HepG2 (cell line): ENCODE measurements around the gene RPS25. TPM values are rescaled to one million over a fixed set of nuclear protein-coding genes. Genes with fewer than 3 reads are reported as not detected.
A peak's percentile ranks its signal among the peaks of the same experiment; 100 is the strongest.

Source experiments
- MAFG ChIP-seq: sonication (generic); formaldehyde crosslinking; IDR thresholded peaks from 2 replicates; pipeline ENCODE4 v1.5.1; 2020; ENCODE audit warnings: mild to moderate bottlenecking, missing genetic modification reagents
- MED1 ChIP-seq: sonication (generic); formaldehyde crosslinking; IDR thresholded peaks from 2 replicates; pipeline ENCODE4 v1.4.0; 2020; ENCODE audit warnings: missing genetic modification reagents
- NPAS2 ChIP-seq: sonication (generic); formaldehyde crosslinking; IDR thresholded peaks from 2 replicates; pipeline ENCODE4 v1.8.0; 2022; ENCODE audit warnings: mild to moderate bottlenecking, missing genetic modification reagents, borderline replicate concordance
- RAD21 ChIP-seq: fragments of 450-650 bp; formaldehyde crosslinking; IDR thresholded peaks from 2 replicates; pipeline ENCODE4 v1.5.0; 2020; ENCODE audit warnings: mild to moderate bottlenecking
- RARG ChIP-seq: sonication (generic); formaldehyde crosslinking; IDR thresholded peaks from 2 replicates; pipeline ENCODE4 v1.4.0; 2020; ENCODE audit warnings: low read depth, mild to moderate bottlenecking, missing genetic modification reagents
- TCF7L2 ChIP-seq: IDR thresholded peaks from 2 replicates; pipeline ENCODE4 v1.6.1; 2011; ENCODE audit warnings: mild to moderate bottlenecking, low read depth, low read length, moderate library complexity
- THAP11 ChIP-seq: IDR thresholded peaks from 2 replicates; pipeline ENCODE4 v1.6.1; 2016; ENCODE audit warnings: missing biosample characterization, missing genetic modification reagents
- ZNF33A ChIP-seq: sonication (generic); formaldehyde crosslinking; IDR thresholded peaks from 2 replicates; pipeline ENCODE4 v1.5.1; 2020; ENCODE audit warnings: missing genetic modification reagents, mild to moderate bottlenecking, moderate library complexity, borderline replicate concordance
- ZNF441 ChIP-seq: sonication (generic); formaldehyde crosslinking; IDR thresholded peaks from 2 replicates; pipeline ENCODE4 v1.7.0; 2021; ENCODE audit warnings: missing genetic modification reagents, borderline replicate concordance
- polyA plus RNA-seq, 8 experiments: library from polyadenylated mRNA; depleted of rRNA in 3 of 8; stranded (reverse) in 7 of 8; unstranded in 1 of 8; fragments of >200 nt; fragmentation: Illumina TruSeq in 4 of 8; extraction: Trizol in 4 of 8; gene quantifications; 2 replicates each; pipeline versions ENCODE4 v1.2.1 to v1.2.3, GENCODE V29; 2011 to 2016; ENCODE audit warnings: low read depth in 4 of 8, missing spikeins in 1 of 8, mixed read lengths in 1 of 8; ENCODE audit not compliant: insufficient read depth in 1 of 8
- total RNA-seq, 5 experiments: library from RNA; depleted of rRNA; stranded (reverse); fragments of >200 nt; fragmentation: Illumina TruSeq; extraction: Trizol; gene quantifications; 2 replicates each; pipeline ENCODE4 v1.2.3, GENCODE V29; 2016; ENCODE audit warnings: low read depth in 1 of 5
- TF ChIP-seq, protein P1 (sequence below): sonication (generic); formaldehyde crosslinking; IDR thresholded peaks from 2 replicates; pipeline ENCODE4 v1.4.0; 2020; ENCODE audit warnings: missing genetic modification reagents
- TF ChIP-seq, protein P2 (sequence below): IDR thresholded peaks from 2 replicates; pipeline ENCODE4 v1.6.1; 2016; ENCODE audit warnings: missing biosample characterization, missing genetic modification reagents, low read depth
- TF ChIP-seq, protein P3 (sequence below): sonication (generic); formaldehyde crosslinking; IDR thresholded peaks from 2 replicates; pipeline ENCODE4 v1.4.0; 2020; ENCODE audit warnings: low read depth, mild to moderate bottlenecking, missing genetic modification reagents
- TF ChIP-seq, protein P4 (sequence below): sonication (generic); formaldehyde crosslinking; IDR thresholded peaks from 2 replicates; pipeline ENCODE4 v1.8.0; 2022; ENCODE audit warnings: mild to moderate bottlenecking, missing genetic modification reagents, moderate library complexity
- TF ChIP-seq, protein P5 (sequence below): sonication (generic); formaldehyde crosslinking; IDR thresholded peaks from 2 replicates; pipeline ENCODE4 v1.4.0; 2020; ENCODE audit warnings: mild to moderate bottlenecking, missing genetic modification reagents
- TF ChIP-seq, protein P6 (sequence below): sonication (generic); formaldehyde crosslinking; IDR thresholded peaks from 2 replicates; pipeline ENCODE4 v1.5.0; 2020; ENCODE audit warnings: mild to moderate bottlenecking, missing genetic modification reagents
- TF ChIP-seq, protein P7 (sequence below): sonication (generic); formaldehyde crosslinking; IDR thresholded peaks from 2 replicates; pipeline ENCODE4 v1.9.0; 2021; ENCODE audit warnings: missing genetic modification reagents, mild to moderate bottlenecking, borderline replicate concordance

Gene RPS25
- total and polyA plus RNA-seq, 2 of the 13 experiments (the other 11 are each of a cell fraction or from before 2014, with no cell fraction given): 839 to 1,415 TPM

DNA sequence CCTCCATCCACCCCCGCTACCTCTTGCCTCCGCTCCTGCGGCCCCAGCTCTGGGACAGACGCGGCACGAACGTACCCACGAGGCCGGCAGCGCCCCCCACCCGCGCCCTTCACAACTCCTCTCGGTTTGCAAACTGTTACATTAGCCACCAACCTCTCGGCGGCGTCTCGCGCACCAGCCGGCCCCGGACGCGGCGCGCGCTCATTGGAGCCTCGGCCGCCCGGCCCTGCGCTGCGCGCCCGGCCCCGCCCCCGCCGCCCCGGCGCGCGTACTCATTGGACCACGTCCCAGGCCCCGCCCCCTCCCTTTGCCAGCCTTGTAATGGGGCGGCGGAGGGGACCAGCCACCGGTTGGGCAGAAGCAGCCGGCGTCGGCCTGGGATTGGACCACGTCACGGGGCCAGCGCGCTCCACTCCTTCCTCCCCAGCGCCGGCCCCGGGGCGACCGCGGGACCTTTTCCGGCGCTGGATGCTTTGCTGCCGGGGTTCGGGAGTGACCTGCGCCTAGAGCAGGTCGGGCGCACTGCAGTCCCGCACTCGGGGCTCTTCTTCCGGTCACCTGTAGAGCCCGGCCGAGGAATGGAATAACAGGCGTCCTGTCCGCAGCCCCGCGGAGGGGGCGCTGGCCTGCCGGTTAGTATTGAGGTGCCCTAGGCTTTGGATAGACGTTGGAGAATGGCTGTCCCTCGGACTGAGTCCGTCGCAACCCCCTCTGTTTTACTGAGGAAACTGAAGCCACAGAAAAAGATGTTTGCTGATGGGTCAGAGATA lies 39.0 kb upstream of the RPS25 start, which contains the start of gene HYOU1 (continued):
- TF ChIP-seq, protein P1, sequence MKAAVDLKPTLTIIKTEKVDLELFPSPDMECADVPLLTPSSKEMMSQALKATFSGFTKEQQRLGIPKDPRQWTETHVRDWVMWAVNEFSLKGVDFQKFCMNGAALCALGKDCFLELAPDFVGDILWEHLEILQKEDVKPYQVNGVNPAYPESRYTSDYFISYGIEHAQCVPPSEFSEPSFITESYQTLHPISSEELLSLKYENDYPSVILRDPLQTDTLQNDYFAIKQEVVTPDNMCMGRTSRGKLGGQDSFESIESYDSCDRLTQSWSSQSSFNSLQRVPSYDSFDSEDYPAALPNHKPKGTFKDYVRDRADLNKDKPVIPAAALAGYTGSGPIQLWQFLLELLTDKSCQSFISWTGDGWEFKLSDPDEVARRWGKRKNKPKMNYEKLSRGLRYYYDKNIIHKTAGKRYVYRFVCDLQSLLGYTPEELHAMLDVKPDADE (CRISPR knock-in tag): no peak
- TF ChIP-seq MED1 (CRISPR knock-in tag) (peak; percentile 43; the same call in 1 of the 2 replicates), THAP11 (CRISPR knock-in tag) (peak; percentile 74), TCF7L2 (no peak), ZNF33A (no peak), ZNF441 (CRISPR knock-in tag) (no peak), RAD21 (peak; percentile 55), RARG (CRISPR knock-in tag) (no peak), MAFG (CRISPR knock-in tag) (no peak), NPAS2 (CRISPR knock-in tag) (no peak)
- TF ChIP-seq, protein P2, sequence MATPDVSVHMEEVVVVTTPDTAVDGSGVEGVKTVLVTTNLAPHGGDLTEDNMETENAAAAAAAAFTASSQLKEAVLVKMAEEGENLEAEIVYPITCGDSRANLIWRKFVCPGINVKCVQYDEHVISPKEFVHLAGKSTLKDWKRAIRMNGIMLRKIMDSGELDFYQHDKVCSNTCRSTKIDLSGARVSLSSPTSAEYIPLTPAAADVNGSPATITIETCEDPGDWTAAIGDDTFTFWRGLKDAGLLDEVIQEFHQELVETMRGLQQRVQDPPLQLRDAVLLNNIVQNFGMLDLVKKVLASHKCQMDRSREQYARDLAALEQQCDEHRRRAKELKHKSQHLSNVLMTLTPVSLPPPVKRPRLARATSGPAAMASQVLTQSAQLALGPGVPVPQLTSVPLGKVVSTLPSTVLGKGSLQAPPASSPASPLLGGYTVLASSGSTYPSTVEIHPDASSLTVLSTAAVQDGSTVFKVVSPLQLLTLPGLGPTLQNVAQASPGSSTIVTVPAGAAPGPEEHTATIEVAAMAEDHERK: peak; percentile 58; the same call in 1 of the 2 replicates
- TF ChIP-seq, protein P3, sequence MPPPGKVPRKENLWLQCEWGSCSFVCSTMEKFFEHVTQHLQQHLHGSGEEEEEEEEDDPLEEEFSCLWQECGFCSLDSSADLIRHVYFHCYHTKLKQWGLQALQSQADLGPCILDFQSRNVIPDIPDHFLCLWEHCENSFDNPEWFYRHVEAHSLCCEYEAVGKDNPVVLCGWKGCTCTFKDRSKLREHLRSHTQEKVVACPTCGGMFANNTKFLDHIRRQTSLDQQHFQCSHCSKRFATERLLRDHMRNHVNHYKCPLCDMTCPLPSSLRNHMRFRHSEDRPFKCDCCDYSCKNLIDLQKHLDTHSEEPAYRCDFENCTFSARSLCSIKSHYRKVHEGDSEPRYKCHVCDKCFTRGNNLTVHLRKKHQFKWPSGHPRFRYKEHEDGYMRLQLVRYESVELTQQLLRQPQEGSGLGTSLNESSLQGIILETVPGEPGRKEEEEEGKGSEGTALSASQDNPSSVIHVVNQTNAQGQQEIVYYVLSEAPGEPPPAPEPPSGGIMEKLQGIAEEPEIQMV: no peak
- TF ChIP-seq, protein P4, sequence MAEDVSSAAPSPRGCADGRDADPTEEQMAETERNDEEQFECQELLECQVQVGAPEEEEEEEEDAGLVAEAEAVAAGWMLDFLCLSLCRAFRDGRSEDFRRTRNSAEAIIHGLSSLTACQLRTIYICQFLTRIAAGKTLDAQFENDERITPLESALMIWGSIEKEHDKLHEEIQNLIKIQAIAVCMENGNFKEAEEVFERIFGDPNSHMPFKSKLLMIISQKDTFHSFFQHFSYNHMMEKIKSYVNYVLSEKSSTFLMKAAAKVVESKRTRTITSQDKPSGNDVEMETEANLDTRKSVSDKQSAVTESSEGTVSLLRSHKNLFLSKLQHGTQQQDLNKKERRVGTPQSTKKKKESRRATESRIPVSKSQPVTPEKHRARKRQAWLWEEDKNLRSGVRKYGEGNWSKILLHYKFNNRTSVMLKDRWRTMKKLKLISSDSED (CRISPR knock-in tag): no peak
- TF ChIP-seq, protein P5, sequence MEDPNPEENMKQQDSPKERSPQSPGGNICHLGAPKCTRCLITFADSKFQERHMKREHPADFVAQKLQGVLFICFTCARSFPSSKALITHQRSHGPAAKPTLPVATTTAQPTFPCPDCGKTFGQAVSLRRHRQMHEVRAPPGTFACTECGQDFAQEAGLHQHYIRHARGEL (CRISPR knock-in tag): no peak
- TF ChIP-seq, protein P6, sequence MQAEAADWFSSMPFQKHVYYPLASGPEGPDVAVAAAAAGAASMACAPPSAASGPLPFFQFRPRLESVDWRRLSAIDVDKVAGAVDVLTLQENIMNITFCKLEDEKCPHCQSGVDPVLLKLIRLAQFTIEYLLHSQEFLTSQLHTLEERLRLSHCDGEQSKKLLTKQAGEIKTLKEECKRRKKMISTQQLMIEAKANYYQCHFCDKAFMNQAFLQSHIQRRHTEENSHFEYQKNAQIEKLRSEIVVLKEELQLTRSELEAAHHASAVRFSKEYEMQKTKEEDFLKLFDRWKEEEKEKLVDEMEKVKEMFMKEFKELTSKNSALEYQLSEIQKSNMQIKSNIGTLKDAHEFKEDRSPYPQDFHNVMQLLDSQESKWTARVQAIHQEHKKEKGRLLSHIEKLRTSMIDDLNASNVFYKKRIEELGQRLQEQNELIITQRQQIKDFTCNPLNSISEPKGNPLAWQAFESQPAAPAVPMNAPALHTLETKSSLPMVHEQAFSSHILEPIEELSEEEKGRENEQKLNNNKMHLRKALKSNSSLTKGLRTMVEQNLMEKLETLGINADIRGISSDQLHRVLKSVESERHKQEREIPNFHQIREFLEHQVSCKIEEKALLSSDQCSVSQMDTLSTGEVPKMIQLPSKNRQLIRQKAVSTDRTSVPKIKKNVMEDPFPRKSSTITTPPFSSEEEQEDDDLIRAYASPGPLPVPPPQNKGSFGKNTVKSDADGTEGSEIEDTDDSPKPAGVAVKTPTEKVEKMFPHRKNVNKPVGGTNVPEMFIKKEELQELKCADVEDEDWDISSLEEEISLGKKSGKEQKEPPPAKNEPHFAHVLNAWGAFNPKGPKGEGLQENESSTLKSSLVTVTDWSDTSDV (CRISPR knock-in tag): no peak
- TF ChIP-seq, protein P7, sequence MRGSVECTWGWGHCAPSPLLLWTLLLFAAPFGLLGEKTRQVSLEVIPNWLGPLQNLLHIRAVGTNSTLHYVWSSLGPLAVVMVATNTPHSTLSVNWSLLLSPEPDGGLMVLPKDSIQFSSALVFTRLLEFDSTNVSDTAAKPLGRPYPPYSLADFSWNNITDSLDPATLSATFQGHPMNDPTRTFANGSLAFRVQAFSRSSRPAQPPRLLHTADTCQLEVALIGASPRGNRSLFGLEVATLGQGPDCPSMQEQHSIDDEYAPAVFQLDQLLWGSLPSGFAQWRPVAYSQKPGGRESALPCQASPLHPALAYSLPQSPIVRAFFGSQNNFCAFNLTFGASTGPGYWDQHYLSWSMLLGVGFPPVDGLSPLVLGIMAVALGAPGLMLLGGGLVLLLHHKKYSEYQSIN: no peak
